ENCODE results near the gene THRAP3.

Gene THRAP3

DNA sequence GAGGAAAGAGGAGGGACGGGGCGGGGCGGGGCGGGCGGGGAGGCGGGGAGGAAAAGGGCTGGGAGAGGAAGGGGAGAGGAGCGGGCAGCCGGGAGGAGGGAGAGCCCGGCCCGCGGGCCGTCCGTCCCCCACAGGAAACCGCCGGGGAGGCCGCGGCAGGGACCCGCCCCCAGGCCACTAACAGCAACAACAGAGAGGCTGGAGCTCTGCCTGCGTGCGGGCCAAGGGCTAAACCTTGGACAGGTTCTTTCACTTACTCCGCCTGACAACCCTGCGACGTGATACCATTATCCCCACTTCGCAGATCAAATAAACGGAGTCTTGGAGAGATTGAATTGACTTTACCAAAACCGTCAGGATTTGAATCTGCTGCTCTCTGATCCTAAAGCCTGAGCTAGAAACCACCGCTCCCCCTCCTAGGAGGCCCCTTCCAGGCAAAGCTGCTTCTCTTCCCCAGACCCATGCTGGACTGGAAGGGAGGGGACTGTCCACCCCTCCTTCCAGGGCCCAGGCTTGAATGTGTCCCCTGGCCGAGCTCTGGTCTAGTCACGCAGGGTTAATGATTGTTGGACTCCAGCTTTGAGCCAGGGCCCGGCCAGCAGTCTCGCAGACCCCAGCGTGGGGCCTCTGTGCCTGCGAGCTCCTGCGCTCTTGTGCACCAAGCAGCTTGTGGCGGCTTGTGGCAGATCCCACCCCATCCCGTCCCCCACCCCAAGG is 99.6 kb downstream of the THRAP3 start, which contains the start of gene EVA1B:
TSS of gene EVA1B (minus strand) at position 10 of the 717 bp plus-strand sequence. CDS start 608 bp downstream, outside the sequence.
- DNase-seq (ENCODE audit: low spot score), result peak; percentile 52

DNA sequence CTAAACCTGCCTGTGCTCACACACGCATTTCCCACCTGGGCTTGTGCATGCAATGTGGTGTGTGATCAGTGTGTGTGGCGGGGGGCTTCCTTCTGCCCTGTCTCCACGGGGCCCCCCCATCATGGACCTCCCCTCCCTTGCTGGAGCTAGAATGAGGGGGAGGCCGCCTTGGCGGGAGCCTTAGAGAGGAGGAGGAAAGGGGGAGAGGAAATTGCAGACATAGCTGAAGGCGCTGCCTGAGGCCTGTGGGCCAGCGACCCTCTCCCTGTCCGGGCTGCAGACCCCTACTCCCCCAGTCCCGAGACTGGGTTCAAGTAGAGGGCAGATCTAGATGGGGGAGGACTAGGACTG is 100.1 kb downstream of the THRAP3 start:
- no peak for DNase-seq (ENCODE audit: low spot score)

DNA sequence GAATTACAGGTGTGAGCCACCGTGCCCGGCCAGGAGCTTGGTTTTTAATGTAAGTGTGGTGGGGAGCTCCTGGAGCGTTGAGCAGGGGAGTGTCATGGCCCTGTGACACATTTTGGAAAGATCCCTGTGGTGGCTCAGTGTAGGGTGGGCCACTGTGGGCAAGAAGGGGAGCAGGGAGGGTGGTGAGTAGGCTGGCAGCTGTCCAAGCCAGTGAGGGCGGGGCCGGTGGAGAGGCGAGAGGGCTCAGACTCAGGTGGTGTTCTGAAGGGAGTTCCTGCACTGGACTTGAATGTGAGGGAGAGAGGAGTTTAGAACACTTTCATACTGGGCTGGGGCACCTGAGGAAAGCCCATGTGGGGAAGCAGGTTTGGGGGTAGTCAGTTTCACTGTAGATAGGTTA is 102.3 kb downstream of the THRAP3 start:
- no peak for DNase-seq (ENCODE audit: low spot score)

DNA sequence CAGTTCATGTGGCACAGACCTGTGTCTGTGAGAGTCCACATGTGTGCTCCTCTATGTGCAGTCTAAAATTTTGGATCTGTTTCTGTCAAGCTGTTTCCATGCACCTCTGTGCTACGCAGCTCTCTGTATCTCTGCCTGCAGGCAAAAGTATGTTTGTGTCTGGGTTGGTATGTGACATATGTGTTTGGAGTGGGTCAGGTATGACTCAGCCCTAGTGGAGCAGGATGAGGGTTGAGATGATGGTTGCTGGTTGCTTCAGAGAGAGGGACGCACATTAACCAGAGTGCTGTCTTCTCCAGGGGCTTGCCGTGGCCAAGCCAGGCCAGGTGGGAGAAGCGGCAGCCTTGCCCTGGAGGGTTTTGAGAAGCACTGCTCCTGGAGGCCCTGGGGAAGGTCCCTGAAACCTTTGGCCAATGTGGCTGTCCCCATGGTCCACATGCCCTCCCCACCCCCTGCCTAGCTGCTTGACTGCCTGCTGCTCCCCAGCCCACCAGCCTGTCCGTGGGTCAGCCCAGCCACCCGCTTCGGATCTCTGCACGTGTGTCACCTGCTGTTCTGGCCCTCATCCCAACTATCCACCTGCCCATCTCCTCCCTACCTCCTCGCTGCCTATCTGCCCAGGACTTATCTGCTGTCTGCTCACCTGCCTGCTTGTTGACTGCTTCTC is 103.3 kb downstream of the THRAP3 start:
- no peak for DNase-seq (ENCODE audit: low spot score)

DNA sequence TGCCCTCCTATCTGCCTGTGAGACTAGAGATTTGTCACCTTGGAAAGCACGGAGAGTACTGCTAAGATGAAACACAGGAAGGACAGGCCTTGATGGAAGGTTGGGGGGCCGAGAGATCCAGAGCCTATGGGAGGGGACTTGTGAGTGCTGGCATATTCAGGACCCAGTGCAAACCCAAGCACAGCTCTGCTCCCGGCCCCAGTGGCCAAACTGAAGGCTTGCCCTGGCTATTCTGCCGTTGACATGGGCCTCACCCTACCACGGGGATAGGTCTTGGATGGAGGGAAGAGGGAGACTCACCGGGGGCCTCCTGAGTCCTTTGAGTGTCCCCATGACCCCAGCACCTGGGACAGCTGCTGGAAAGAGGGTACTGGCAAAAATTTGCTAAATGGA is 103.8 kb downstream of the THRAP3 start:
- DNase-seq (ENCODE audit: low spot score), result no peak

DNA sequence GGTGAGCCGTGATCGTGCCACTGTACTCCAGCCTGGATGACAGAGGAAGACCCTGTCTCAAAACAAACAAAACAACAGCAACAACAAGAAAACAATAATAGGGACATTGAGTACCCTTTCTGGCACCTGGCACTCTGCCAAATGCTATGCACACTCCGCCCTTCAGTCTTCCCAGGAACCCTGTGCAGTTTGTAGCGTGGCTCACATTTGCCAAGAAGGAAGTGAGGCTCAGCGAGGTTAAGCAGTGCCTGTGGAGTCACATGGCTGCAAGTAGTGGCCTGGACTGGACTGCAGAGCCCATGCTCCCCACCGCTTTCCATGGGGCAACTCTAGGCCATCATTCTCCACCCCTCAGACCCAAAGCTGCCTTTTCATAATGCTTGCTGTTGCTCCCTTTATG is 104.5 kb downstream of the THRAP3 start:
- no peak for DNase-seq (ENCODE audit: low spot score)

DNA sequence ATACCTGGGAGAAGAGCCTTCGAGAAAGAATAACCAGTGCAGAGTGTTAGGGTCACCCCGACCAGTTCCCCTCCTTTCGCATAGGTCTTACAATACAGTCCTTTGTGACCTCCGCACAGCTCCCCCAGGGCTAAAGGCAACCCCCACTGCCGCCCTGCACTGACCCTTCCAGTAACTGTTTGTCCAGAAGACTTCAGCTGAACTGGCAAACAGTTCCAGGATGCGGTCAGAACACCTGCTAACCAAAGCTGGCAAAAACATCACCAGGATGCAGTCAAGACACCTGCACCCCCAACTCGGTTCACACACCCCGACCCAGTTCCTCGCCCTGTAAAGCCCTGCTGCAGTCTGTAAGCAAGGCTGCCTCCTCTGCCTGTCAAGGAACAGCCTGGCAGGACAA is 105.6 kb downstream of the THRAP3 start:
- DNase-seq (ENCODE audit: low spot score), result no peak

DNA sequence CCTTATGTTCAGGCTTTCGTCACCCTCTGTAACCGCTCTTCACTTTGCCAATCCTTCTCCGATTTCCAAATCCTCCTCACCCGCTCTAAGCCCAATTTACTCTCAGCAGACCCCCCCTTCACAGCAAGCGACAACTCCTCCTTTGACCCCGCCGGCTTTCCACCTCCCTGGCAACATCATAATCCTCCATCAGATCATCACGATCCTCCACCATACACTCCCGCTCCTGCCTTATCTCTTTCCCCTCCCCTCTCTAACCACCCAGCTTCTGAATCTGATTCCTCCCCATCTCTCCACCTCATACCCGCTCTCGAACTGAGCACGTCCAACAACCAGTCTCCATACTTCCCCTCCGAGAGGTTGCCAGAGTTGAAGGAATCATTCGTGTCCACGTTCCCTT is 106.7 kb downstream of the THRAP3 start:
- no peak for DNase-seq (ENCODE audit: low spot score)

DNA sequence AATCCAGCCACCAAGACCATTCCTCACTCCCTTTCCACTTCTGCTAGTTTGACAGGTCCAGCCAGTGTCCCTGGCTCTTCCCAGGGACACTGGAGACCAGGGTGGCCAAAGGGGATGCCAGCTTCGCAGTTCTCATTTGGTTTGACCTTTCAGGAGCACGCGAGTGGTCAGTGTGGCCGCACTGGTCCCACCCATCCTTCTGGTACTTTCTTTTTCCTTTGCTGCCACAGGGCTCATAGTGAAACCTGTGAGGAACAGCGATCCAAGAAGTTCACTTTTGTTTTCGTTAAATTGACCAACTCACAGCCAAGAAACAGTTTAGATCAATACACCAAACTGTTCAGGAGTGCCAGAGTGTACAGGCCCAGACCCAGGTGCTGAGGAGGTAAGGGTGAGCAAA is 113.6 kb downstream of the THRAP3 start:
- no peak for DNase-seq (ENCODE audit: low spot score)

DNA sequence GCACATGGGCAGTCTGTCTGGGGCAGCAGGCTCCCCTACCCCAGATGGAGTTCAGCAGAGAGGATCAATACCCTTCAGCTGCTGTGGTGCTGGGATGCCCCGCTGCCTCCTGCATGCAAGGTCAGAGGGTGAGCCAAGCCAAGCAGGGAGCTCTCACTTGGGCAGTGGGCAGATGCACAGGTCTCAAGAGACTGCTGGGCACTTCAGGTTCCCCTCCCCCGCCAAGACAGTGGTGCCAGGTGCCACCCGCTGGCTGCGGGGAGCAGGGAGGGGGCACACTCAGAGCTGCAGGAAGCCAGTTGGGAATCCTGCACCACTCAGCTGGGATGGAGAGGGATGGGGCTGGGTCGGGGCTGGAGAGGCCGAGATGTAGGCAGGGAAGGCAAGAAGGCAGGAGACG is 115.0 kb downstream of the THRAP3 start:
- DNase-seq (ENCODE audit: low spot score), result no peak

DNA sequence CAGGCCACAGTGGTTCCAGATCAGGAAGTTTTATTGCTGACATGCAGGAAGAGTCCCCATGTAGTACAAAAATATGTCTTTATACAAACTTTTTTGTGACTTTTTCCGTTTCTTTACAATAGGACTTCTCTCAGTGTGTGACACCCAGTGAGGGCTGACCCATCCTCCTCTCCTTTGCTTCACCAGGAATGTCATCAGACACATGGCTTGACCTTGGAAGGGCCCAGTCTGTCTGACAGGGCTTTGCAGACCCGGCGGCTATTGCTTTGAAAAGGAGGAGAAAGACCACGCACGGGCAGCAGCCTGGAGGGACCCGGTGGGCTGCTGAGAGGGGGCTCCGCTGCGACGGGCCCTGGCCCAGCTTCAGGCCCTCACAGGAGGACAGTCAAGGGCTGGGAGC is 115.4 kb downstream of the THRAP3 start:
- DNase-seq (ENCODE audit: low spot score), result no peak

DNA sequence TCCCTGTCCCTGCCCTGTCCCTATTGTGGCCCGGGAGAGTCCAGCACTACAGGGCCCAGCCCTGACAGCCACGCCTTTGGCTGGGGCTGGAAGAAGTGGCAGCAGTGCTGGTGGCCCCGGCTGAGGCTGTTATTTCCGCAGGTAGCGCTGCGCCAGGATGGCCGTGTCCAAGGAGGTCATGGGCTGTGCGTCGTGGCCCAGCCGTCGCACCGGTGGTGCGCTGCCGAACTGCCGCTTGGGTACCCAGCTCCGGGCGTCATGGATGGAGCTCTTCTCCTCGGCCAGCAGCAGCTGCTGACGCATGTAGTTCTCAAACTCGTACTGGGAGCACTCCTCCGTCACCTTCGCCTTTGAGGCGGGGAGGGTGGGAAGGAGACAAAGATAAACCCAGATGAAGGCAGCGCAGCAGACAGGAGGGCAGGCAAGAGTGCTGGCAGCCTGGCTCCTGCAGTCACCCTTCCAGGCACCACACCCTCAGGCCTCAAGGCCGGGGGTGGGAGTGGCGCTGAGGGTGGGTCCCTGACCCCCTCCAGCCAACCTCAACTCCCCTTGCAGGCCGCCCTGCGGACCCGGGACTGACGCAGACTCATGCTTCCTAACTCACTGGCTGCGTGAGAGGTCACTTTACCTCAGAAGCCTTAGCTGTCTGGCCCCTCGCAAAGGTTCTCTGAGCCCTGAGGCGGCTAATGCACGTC is 117.5 kb downstream of the THRAP3 start:
- no peak for DNase-seq (ENCODE audit: low spot score)

DNA sequence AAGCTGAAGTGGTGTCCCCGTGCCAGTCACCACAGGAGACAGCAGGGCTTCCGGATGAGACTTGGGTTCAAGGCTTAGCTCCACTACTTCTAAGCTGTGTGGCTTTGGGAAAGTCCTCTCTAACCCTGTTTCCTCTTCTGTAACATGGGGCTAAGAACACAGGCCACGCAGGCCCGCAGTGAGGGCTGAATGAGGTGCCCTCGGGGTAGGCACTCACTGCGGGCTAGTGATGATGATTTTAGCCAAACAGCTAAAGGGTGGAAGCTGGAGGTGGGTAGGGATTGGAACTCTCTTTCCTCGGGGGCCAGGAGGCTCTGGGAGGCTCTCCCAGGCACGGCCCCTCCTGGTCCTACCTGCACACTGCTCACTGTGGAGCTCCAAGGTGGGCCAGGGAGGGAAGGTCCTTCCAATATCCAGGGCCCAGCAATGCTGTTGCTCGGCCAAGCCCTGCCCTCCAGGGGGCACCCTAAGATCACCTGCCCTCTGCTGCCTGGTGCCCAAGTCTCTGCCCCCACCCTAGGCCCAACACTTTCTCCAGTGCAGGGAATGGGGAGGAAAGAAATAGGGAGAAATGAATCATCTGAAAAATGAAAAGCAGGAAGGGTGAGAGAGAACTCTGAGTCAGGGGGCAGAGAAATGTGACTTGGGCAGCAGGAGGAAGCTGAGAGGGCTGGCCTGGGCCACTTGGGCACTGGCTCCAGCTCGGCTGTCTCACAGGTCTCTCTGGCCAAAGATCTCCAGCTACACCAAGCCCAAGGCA is 118.4 kb downstream of the THRAP3 start:
- DNase-seq (ENCODE audit: low spot score), result no peak

DNA sequence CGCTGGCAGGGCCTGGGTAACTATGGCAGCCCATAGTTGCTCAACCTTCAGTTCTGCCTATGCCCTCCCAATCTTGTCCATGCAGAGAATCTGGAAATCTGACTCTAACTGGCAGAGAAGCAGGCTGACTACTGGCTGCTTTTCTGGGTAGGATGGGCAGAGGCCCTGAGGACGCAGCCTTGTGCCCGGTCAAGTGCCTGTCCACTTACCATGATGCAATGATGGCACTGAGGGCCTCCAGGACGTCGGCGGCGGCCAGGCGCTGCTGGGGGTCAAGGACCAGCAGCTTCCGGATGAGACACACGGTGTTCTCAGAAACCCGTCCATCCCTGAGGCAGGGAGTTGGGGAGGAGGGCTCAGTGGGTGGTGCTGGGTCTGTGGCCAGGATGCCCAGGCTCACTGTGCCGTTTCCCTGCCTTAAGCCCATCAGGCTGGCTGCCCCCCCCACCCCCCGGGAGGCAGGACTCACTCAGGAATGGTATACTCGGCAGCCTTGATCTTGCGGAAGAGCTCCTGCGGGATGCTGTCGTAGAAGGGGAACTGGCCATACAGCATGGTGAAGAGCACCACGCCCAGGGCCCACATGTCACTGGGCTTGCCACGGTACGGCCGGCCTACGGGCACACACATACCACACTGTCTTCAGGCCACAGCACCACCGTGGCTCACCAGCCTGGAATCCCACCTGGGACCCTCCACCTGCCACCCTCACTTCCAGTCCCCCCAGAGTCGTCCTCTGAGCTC is 119.6 kb downstream of the THRAP3 start:
- DNase-seq (ENCODE audit: low spot score), result no peak

DNA sequence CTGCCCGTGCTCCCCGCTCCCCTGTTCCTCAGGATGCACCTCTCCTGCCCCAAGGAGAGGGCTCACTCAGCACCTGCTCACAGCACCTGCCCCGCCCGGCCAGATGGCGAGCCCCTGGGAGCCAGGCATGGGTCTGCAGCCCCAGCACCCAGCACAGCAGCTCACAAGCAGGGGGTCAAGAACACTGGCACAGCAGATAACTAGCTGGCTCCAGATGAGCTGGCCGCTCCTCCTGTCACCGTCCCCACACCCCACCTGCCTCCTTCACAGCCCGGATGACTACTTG is 120.1 kb downstream of the THRAP3 start:
- DNase-seq (ENCODE audit: low spot score), result no peak

DNA sequence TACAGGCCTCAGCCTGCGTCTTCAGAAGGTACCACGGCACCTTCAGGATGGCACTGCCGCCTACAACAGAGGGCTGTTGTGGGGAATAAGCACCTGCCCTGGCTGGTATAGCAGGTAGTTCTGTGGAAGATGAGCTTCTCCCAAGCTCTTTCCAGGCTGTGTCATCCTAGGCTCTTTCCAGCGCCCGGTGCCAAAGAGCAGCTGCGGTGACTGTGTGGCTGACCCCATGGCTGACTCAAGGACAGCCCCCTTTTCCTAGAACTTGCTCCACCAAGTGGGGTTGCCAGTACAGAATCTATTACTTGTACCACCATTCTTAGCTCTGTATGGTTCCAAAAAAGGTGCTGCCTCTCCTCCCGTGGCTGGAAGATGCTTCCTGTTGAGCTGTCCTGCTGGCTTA is 121.1 kb downstream of the THRAP3 start:
- DNase-seq (ENCODE audit: low spot score), result no peak

DNA sequence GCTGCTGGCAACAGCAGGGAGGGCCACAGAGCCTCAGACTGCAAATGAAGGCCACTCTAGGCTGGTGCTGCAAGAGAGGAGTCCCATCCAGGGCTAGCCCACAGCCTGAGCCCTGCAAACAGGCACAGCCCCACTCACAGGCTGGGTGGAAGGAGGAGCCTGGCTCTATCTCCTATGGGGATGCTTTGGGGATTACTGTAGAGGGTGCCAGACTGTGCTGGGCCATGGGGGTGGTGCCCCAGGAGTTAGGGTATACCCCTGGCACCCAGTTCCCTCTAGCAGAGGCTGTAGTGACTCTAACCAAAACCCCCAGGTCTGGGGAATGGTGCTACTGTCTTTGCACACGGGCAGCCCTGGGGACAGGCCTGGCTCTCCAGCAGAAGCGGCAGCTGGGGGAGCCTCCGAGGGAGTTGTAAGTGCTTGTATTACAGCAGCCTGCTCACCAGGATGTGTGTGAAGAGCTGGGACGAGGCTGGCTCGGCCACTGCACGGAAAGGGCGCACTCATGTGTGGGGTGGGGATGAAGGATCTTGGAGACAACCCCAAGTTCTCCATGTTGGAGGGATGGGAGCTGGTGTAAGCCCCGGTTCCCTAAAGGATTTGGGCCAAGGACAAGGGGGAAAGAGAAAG is 122.6 kb downstream of the THRAP3 start:
- DNase-seq (ENCODE audit: low spot score), result no peak

DNA sequence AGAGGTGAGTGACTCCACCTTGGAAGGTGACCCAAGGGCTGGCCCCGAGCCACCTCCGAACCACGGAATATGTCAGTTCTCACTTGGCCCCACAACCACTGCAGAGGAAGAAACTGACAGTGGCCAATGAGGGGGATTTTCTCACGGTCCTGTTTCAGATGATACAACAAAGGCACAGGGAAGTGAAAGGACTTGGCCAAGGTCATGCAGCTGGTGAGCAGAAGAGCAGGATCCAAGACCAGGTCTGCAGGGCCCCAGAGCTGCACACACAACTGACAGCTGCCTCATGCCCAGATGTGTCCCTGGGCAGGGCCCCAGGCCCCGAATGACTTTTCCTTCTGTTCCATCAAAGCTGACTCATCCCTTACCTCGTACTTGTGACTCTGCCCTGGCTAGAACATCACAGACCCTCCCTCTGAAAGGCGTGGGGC is 125.0 kb downstream of the THRAP3 start:
- DNase-seq (ENCODE audit: low spot score), result no peak

DNA sequence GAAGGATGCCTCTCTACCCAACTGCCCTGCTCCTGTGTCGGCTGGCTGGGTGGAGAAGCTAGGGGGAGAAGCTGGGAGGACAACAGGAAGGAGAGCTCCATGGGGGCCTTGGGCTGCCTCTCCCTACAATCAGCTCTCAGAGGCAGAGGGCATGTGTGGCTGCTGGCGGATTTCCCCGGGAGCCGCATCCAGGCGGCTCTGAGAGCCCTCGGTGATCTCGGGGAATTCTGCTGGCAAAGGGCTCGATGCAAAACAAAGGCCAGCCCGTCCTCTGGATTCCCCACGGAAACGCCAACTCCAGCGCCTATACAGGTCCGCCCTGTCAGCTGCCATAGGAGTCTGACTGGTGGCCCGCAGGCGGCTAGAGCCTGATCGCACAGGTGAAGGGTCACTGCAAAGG is 125.6 kb downstream of the THRAP3 start:
- DNase-seq (ENCODE audit: low spot score), result no peak

DNA sequence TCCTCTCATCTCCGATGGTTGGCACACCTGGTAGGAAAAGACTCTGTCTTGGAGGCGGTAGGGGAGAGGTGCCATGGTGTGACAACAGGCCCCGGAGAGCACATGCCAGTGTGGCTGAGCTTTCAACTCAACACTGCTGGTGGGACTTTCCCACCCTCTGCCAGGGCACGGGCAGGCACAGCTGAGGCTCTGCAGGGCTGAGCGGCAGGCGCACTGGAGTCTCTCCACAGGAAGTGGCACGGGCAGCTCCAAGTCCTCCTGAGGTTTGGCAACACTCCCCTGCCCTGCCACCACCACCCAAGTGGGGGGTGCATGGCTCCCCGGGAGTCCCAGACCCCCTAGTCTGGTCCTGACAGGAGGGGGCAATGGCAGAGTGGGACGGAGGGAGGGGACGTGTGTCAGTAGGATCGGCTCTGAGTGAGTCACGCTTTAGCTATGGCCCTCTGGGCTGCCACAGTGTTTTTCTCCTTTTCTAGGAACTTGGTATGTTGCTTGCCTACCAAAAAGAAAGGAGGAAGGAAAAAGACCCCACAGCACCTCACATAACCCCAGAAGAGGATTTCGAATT is 126.5 kb downstream of the THRAP3 start:
- DNase-seq (ENCODE audit: low spot score), result no peak
